ENCODE measurements around the gene TRABD2B.

DNA sequence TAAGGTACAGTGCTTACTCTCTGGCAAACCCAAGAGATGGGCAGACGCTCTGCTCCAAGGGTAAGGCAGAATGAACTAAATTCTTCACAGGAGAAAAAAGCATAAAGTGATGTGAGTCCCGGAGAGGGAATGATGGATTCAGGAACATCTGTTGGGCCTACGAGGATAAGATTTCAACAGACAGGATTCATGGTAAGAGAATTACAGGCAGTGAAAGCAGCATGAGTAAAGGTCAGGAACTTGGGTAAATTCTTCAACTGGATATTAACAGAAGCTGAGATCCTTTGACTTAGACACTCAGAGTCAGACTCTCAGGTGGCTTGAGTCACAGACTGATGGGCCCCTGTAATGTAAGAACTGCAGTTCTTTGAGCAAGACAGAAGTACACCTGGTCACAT lies 152.6 kb downstream of the TRABD2B start:
- TF ChIP-seq, protein P1, sequence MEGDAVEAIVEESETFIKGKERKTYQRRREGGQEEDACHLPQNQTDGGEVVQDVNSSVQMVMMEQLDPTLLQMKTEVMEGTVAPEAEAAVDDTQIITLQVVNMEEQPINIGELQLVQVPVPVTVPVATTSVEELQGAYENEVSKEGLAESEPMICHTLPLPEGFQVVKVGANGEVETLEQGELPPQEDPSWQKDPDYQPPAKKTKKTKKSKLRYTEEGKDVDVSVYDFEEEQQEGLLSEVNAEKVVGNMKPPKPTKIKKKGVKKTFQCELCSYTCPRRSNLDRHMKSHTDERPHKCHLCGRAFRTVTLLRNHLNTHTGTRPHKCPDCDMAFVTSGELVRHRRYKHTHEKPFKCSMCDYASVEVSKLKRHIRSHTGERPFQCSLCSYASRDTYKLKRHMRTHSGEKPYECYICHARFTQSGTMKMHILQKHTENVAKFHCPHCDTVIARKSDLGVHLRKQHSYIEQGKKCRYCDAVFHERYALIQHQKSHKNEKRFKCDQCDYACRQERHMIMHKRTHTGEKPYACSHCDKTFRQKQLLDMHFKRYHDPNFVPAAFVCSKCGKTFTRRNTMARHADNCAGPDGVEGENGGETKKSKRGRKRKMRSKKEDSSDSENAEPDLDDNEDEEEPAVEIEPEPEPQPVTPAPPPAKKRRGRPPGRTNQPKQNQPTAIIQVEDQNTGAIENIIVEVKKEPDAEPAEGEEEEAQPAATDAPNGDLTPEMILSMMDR (IDR thresholded peaks at IDR 0.05): no peak
- no peak for TF ChIP-seq POLR2A (IDR thresholded peaks at IDR 0.05)

All from prostate gland (tissue), 2 donors.